ENCODE data around the gene NDEL1. TPM values are rescaled to one million over a fixed set of nuclear protein-coding genes. Genes with fewer than 3 reads are reported as not detected.
A peak's percentile ranks its signal among the peaks of the same experiment; 100 is the strongest.

Gene NDEL1
- total and polyA plus RNA-seq, 9 of the 15 experiments (the other 6 are each of a cell fraction or from before 2014, with no cell fraction given) = 0.86 to 30.5 (median 22.7) TPM

DNA sequence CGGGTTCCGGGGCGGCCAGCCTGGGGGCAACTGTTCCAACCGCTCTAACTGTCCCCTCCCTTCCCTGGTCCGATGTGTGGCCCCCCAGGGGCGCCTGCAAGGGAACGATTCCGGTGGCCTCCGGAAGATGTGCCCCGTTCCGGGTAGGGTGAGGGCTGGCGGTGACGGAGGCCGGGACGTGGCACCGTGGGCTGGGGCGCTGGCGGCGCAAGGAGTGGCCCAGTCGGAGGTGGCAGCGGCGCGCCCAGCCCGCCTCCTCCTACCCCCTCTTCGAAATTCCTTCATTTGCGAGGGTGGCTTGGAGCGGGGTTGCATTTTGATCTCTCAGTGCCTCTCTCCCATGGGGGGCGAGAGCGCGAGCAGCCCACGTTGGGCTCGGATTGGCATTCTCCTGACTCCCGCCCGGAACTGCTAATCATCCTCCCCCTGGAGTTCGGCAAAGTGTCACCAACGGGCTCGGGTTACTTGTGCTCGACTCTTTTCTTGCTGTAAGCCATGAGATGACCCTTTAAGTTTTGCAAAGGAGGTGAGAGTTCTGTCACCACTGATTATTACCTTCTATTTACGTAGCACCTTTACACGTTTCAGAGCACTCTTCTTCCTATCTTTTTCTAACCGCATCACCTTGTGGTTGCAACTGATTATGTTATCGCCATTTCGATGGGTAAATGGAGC lies 622 bp downstream of the NDEL1 start (continued):
- TF ChIP-seq ZSCAN32 (CRISPR knock-in tag; IDR thresholded peaks at IDR 0.05) (no peak), ZNF232 (CRISPR knock-in tag; IDR thresholded peaks at IDR 0.05) (no peak), POLR2AphosphoS2 (IDR thresholded peaks at IDR 0.05; ENCODE audit: low read length) (no peak), FOXA3 (CRISPR knock-in tag; conservative IDR thresholded peaks at IDR 0.05 in 1 of 2, IDR thresholded peaks at IDR 0.05 in 1 of 2) (no peak), NONO (IDR thresholded peaks at IDR 0.05; ENCODE audit: low read depth in 2 of 2, low read length in 1 of 2) (no peak), HOXB6 (CRISPR knock-in tag; IDR thresholded peaks at IDR 0.05; ENCODE audit: borderline replicate concordance) (no peak), U2AF2 (optimal IDR thresholded peaks at IDR 0.05; ENCODE audit: low read depth, low read length) (no peak), HMGN3 (IDR thresholded peaks at IDR 0.05; ENCODE audit: borderline replicate concordance, extremely low read depth, insufficient read length, low read depth, low read length) (peak; percentile 0), PHF8 (IDR thresholded peaks at IDR 0.05; ENCODE audit: borderline replicate concordance, low read length) (peak; percentile 6; the same call in 1 of the 2 replicates), GATAD2B (IDR thresholded peaks at IDR 0.05; ENCODE audit: borderline replicate concordance) (no peak), TEAD1 (CRISPR knock-in tag; IDR thresholded peaks at IDR 0.05) (no peak), SETDB1 (IDR thresholded peaks at IDR 0.05; ENCODE audit: low read length) (no peak)
- TF ChIP-seq, protein P1, sequence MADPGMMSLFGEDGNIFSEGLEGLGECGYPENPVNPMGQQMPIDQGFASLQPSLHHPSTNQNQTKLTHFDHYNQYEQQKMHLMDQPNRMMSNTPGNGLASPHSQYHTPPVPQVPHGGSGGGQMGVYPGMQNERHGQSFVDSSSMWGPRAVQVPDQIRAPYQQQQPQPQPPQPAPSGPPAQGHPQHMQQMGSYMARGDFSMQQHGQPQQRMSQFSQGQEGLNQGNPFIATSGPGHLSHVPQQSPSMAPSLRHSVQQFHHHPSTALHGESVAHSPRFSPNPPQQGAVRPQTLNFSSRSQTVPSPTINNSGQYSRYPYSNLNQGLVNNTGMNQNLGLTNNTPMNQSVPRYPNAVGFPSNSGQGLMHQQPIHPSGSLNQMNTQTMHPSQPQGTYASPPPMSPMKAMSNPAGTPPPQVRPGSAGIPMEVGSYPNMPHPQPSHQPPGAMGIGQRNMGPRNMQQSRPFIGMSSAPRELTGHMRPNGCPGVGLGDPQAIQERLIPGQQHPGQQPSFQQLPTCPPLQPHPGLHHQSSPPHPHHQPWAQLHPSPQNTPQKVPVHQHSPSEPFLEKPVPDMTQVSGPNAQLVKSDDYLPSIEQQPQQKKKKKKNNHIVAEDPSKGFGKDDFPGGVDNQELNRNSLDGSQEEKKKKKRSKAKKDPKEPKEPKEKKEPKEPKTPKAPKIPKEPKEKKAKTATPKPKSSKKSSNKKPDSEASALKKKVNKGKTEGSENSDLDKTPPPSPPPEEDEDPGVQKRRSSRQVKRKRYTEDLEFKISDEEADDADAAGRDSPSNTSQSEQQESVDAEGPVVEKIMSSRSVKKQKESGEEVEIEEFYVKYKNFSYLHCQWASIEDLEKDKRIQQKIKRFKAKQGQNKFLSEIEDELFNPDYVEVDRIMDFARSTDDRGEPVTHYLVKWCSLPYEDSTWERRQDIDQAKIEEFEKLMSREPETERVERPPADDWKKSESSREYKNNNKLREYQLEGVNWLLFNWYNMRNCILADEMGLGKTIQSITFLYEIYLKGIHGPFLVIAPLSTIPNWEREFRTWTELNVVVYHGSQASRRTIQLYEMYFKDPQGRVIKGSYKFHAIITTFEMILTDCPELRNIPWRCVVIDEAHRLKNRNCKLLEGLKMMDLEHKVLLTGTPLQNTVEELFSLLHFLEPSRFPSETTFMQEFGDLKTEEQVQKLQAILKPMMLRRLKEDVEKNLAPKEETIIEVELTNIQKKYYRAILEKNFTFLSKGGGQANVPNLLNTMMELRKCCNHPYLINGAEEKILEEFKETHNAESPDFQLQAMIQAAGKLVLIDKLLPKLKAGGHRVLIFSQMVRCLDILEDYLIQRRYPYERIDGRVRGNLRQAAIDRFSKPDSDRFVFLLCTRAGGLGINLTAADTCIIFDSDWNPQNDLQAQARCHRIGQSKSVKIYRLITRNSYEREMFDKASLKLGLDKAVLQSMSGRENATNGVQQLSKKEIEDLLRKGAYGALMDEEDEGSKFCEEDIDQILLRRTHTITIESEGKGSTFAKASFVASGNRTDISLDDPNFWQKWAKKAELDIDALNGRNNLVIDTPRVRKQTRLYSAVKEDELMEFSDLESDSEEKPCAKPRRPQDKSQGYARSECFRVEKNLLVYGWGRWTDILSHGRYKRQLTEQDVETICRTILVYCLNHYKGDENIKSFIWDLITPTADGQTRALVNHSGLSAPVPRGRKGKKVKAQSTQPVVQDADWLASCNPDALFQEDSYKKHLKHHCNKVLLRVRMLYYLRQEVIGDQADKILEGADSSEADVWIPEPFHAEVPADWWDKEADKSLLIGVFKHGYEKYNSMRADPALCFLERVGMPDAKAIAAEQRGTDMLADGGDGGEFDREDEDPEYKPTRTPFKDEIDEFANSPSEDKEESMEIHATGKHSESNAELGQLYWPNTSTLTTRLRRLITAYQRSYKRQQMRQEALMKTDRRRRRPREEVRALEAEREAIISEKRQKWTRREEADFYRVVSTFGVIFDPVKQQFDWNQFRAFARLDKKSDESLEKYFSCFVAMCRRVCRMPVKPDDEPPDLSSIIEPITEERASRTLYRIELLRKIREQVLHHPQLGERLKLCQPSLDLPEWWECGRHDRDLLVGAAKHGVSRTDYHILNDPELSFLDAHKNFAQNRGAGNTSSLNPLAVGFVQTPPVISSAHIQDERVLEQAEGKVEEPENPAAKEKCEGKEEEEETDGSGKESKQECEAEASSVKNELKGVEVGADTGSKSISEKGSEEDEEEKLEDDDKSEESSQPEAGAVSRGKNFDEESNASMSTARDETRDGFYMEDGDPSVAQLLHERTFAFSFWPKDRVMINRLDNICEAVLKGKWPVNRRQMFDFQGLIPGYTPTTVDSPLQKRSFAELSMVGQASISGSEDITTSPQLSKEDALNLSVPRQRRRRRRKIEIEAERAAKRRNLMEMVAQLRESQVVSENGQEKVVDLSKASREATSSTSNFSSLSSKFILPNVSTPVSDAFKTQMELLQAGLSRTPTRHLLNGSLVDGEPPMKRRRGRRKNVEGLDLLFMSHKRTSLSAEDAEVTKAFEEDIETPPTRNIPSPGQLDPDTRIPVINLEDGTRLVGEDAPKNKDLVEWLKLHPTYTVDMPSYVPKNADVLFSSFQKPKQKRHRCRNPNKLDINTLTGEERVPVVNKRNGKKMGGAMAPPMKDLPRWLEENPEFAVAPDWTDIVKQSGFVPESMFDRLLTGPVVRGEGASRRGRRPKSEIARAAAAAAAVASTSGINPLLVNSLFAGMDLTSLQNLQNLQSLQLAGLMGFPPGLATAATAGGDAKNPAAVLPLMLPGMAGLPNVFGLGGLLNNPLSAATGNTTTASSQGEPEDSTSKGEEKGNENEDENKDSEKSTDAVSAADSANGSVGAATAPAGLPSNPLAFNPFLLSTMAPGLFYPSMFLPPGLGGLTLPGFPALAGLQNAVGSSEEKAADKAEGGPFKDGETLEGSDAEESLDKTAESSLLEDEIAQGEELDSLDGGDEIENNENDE (IDR thresholded peaks at IDR 0.05; ENCODE audit: low read depth, low read length) = no peak
- TF ChIP-seq, protein P2, sequence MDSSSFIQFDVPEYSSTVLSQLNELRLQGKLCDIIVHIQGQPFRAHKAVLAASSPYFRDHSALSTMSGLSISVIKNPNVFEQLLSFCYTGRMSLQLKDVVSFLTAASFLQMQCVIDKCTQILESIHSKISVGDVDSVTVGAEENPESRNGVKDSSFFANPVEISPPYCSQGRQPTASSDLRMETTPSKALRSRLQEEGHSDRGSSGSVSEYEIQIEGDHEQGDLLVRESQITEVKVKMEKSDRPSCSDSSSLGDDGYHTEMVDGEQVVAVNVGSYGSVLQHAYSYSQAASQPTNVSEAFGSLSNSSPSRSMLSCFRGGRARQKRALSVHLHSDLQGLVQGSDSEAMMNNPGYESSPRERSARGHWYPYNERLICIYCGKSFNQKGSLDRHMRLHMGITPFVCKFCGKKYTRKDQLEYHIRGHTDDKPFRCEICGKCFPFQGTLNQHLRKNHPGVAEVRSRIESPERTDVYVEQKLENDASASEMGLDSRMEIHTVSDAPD (CRISPR knock-in tag; IDR thresholded peaks at IDR 0.05) = no peak

Measured in K562 (cell line).